Cardiac fibroblast (primary cell): ENCODE data around the gene ABHD18.
"Not testable (repeated sequence)": the region's sequence is repeated elsewhere in the genome, so short reads cannot be mapped to it uniquely, and the experiment has no call there.

Experiments
- DNase-seq, 2 donors: peaks; one replicate each; pipeline versions ENCODE4 v3.0.0 to v3.0.0-alpha.2; 2010; ENCODE audit warnings: low read depth in 2 of 2
- H3K4me3 ChIP-seq, 2 donors: replicated peaks in 1 of 2; 1 replicate in 1 of 2; 2 replicates in 1 of 2; pipeline ENCODE4 v1.5.1; 2011; ENCODE audit warnings: low read depth in 2 of 2, low read length in 2 of 2, mild to moderate bottlenecking in 2 of 2, moderate library complexity in 1 of 2
- TF ChIP-seq, protein P1 (sequence below): IDR thresholded peaks from one replicate; pipeline ENCODE4 v1.5.1; 2011; ENCODE audit warnings: low read depth, mild to moderate bottlenecking, low read length, inconsistent platforms

ABHD18 gene

DNA sequence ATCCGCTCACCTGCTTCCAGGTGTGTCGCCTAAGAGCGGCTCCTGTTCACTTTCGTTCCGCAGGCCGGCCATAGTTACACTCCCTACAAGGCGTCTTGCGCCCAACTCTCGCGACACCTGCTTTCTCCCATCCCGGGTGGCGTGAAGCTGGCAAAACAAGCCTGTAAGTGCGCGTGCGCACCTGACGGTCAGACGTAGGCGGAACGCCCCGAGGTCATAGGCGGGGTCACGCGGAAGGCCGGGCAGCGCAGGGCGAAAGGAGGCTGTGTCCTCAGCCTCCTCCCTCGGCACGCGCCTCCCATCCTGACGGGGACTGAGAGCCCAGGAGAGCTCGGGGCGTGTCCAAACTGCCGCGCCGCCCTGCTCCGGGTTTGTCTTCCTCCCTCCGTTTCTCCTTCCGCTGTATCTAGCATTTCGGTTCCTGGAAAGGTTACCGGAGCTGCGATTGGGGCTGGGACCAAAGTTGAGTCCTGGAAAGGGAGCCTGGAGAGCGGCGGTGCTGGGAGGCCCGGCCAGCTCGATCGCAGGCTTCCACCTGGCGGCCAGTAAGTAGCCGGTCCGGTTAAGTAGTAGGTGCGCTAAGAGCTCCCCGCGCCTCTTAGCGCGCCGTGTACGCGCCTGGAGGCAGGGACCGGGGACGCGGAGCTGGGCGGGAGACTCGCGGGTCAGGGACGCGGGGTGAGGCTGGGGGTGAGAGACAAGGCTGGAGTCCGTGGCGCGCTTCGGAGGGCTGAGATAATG is at the start of gene ABHD18, which contains the start of gene MFSD8:
ABHD18 (plus strand) TSS at position 345 of the 741 bp plus-strand sequence. CDS start 17,550 bp downstream, outside the sequence.
MFSD8 (minus strand) TSS at position 112 of the 741 bp plus-strand sequence; CDS start at position 72, 40 bp downstream.
- DNase-seq, result peak; percentile 100
- peak within 1 kb of the TSS; percentile 97 to 98 for H3K4me3 ChIP-seq
- TF ChIP-seq, protein P1, sequence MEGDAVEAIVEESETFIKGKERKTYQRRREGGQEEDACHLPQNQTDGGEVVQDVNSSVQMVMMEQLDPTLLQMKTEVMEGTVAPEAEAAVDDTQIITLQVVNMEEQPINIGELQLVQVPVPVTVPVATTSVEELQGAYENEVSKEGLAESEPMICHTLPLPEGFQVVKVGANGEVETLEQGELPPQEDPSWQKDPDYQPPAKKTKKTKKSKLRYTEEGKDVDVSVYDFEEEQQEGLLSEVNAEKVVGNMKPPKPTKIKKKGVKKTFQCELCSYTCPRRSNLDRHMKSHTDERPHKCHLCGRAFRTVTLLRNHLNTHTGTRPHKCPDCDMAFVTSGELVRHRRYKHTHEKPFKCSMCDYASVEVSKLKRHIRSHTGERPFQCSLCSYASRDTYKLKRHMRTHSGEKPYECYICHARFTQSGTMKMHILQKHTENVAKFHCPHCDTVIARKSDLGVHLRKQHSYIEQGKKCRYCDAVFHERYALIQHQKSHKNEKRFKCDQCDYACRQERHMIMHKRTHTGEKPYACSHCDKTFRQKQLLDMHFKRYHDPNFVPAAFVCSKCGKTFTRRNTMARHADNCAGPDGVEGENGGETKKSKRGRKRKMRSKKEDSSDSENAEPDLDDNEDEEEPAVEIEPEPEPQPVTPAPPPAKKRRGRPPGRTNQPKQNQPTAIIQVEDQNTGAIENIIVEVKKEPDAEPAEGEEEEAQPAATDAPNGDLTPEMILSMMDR, result peak; percentile 50

DNA sequence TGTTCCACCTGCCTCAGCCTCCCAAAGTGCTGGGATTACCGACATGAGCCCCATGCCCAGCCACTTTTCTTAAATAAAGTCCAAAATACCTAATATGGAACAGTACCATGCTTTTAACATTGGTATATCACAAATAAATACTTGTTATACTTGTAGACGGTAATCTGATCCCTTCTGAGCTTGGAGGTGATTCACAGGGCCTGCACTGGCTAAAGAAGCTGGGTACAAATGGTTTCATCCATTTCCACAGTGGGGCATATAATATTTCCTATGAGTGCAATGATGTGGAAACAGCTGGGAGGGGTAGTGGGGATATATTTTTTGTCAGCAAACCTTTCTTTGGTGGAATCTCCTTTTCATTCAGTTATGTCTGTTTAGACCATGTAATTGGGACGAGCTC is 48.7 kb upstream of the ABHD18 start:
- no peak for DNase-seq
- no peak overlapping the region for H3K4me3 ChIP-seq
- TF ChIP-seq, protein P1, result no peak

DNA sequence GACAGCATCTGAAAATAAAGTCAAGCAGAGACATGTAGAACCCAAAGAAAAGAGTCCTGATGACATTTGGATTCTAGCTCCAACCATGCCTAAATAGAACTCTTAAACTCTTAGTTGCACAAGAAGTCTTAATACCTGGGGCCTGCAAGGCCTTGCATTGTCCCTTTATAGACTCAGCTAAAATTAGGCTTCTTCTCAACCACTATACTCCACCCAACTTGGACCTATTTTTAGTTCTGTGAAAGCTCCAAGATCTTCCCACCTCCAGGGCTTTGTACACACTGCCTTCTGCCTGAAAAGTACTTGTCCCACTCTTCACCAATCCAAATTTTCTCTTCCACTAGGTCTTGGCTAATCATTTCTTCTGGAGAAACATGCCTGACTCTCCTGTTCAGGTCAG is 48.1 kb upstream of the ABHD18 start:
- H3K4me3 ChIP-seq, result no peak overlapping the region
- TF ChIP-seq, protein P1, result no peak
- no peak for DNase-seq

DNA sequence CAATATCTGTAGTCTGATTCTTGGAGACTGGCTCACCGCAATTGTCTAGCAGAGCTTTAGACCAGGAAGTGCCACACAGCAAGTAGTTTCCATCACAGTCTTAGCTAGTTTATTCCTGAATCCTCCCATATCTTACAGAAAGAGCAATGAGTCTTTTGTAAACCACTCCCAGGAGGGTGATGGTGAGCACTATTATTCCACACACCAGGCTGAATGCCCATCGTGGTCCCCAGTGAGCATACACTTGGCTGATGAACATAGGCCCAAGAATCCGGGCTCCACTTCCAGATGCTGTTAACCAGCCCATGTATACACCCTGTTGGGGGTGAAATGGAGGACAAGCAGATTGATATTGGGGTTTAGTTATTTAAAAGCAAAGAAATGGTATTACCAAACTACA is 44.7 kb upstream of the ABHD18 start:
- TF ChIP-seq, protein P1, result no peak
- H3K4me3 ChIP-seq, result no peak overlapping the region
- DNase-seq, result no peak

DNA sequence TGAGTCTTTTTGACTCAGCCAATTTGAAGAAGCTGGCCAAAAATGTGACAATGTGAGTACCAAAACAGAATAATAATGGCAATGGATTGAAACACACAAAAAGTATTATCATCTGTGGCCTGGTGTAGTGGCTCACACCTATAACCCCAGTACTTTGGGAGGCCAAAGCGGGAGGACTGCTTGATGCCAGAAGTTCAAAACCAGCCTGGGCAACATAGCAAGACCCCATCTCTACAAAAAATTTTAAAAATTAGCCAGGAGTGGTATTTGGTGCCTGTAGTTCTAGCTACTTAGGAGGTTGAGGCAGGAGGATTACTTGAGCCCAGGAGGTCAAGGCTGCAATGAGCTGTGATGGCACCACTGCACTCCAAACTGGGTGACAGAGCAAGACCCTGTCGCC is 43.0 kb upstream of the ABHD18 start:
- TF ChIP-seq, protein P1, result no peak
- no peak overlapping the region for H3K4me3 ChIP-seq
- DNase-seq, result no peak

DNA sequence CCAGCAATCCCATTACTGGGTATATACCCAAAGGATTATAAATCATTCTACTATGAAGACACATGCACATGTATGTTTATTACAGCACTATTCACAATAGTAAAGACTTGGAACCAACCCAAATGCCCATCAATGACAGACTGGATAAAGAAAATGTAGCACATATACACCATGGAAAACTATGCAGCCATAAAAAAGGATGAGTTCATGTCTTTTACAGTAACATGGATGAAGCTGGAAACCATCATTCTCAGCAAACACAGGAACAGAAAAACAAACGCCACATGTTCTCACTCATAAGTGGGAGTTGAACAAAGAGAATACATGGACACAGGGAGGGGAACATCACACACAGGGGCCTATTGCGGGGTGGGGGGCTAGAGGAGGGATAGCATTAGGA is 39.5 kb upstream of the ABHD18 start:
- not testable (repeated sequence) for DNase-seq, H3K4me3 ChIP-seq

DNA sequence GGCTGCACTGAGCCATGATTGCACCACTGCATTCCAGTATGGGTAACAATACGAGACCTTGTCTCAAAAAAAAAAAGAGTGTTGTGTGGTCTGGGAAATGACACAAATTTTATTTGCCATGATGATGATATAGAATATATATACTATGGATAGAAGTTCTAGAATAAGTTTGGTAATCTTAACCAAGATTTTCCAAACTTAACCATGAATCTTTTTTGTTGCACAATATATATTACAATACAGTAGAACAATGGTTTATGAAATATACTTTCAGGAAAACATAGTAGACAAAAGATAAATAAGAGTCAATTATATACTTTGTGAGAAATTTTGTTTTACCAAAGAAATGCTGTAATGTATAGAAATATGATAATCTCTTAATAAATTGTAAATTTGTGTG is 35.0 kb upstream of the ABHD18 start:
- DNase-seq, result no peak
- no peak overlapping the region for H3K4me3 ChIP-seq
- TF ChIP-seq, protein P1, result no peak

DNA sequence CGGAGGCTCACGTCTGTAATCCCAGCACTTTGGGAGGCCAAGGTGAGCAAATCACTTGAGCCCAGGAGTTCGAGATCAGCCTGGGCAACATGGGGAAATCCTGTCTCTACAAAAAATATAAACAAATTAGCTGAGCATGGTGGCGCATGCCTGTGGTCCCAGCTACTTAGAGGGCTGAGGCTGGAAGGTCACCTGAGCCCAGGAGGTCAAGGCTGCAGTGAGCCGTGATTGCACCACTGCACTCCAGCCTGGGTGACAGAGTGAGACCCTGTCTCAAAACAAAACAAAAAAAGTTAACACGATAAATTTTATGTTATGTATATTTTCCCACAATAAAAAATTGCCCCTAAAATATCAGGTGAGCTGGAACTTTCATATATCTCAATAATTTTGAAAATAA is 33.4 kb upstream of the ABHD18 start:
- not testable (repeated sequence) for DNase-seq, H3K4me3 ChIP-seq
